Activated CD4-positive, alpha-beta memory T cell treated with anti-CD3 and anti-CD28 coated beads, Interleukin-2, amount 10 ng/mL, durations not matched to agents 7 days and 5 days (primary cell): ENCODE measurements around the gene FANCL. TPM values are rescaled to one million over a fixed set of nuclear protein-coding genes. Genes with fewer than 3 reads are reported as not detected.
"Not testable (repeated sequence)": the region's sequence is repeated elsewhere in the genome, so short reads cannot be mapped to it uniquely, and the experiment has no call there.

Source experiments
- CTCF ChIA-PET: fragments of 350-600 bp; sonication (Branson Sonifier 250); formaldehyde crosslinking; loops from one replicate; lab custom pipeline; 2021; ENCODE audit warnings: antibody characterized with exemption, inconsistent platforms; lab: Charles Lee
- POLR2A ChIA-PET: fragments of 350-600 bp; sonication (Branson Sonifier 250); formaldehyde crosslinking; loops from one replicate; lab custom pipeline; 2021; ENCODE audit warnings: antibody characterized with exemption; lab: Charles Lee
- DNase-seq: peaks from one replicate; pipeline ENCODE4 v3.0.0-alpha.2; 2020
- H3K27ac Mint-ChIP-seq: one replicate; pipeline ENCODE4 v1.8.0; 2021; ENCODE audit warnings: mild to moderate bottlenecking, mixed read lengths
- H3K27me3 Mint-ChIP-seq: one replicate; pipeline ENCODE4 v1.8.0; 2021; ENCODE audit warnings: mixed read lengths
- H3K36me3 Mint-ChIP-seq: one replicate; pipeline ENCODE4 v1.8.0; 2021; ENCODE audit warnings: low read depth, mixed read lengths
- H3K4me1 Mint-ChIP-seq: one replicate; pipeline ENCODE4 v1.8.0; 2021; ENCODE audit warnings: mixed read lengths
- H3K4me3 Mint-ChIP-seq: one replicate; pipeline ENCODE4 v1.8.0; 2021; ENCODE audit warnings: mild to moderate bottlenecking, mixed read lengths
- H3K9me3 Mint-ChIP-seq: one replicate; pipeline ENCODE4 v1.8.0; 2021; ENCODE audit warnings: mixed read lengths
- total RNA-seq, 2 experiments: library from RNA; stranded (reverse); gene quantifications; one replicate each; pipeline ENCODE4 v1.2.3, GENCODE V29; 2021

Gene FANCL
- total RNA-seq, 2 experiments from 2014 or later, result 15.5 to 19.7 TPM

GRCh38 chr2:58157754-58158153, 83.4 kb downstream of the FANCL start:
- ChIA-PET CTCF (interaction anchor here (1.0 kb wide), 1 partner anchor 9 kb away, joined by 3 read pairs; no protein-coding TSS in a partner anchor), POLR2A (interaction anchor here (0.6 kb wide), 1 partner anchor 32 kb away, joined by 3 read pairs; no protein-coding TSS in a partner anchor)
- H3K9me3 Mint-ChIP-seq, result no peaks in the 10 kb centered on the region
- no peak for DNase-seq
- no peak overlapping the region for H3K27ac Mint-ChIP-seq
- H3K4me3 Mint-ChIP-seq, result no peak overlapping the region
- no peaks in the 10 kb centered on the region for H3K4me1 Mint-ChIP-seq
- peaks cover 64% of the 10 kb centered on the region for H3K36me3 Mint-ChIP-seq
- H3K27me3 Mint-ChIP-seq, result no peaks in the 10 kb centered on the region

GRCh38 chr2:58156780-58157179, 84.3 kb downstream of the FANCL start:
- H3K4me3 Mint-ChIP-seq, result no peak overlapping the region
- POLR2A ChIA-PET, result no interaction called here
- H3K27me3 Mint-ChIP-seq, result no peaks in the 10 kb centered on the region
- H3K27ac Mint-ChIP-seq, result no peak overlapping the region
- CTCF ChIA-PET, result interaction anchor here (0.6 to 0.9 kb wide), 2 partner anchors 11 to 221 kb away, joined by 3 read pairs; no protein-coding TSS in a partner anchor
- no peak for DNase-seq
- H3K4me1 Mint-ChIP-seq, result no peaks in the 10 kb centered on the region
- no peaks in the 10 kb centered on the region for H3K9me3 Mint-ChIP-seq
- peaks cover 55% of the 10 kb centered on the region for H3K36me3 Mint-ChIP-seq

GRCh38 chr2:58155160-58155778, 85.9 kb downstream of the FANCL start:
- CTCF ChIA-PET, result interaction anchor here (0.6 to 1.2 kb wide), 2 partner anchors 50 to 246 kb away, joined by 3 to 4 read pairs; no protein-coding TSS in a partner anchor
- Mint-ChIP-seq H3K27ac (no peak overlapping the region), H3K4me3 (no peak overlapping the region), H3K27me3 (no peaks in the 10 kb centered on the region), H3K4me1 (peaks cover under 1% of the 10 kb centered on the region), H3K9me3 (no peaks in the 10 kb centered on the region), H3K36me3 (peaks cover 47% of the 10 kb centered on the region)
- no peak for DNase-seq
- POLR2A ChIA-PET, result interaction anchor here (1.1 kb wide), 1 partner anchor 103 kb away, joined by 3 read pairs; no protein-coding TSS in a partner anchor

GRCh38 chr2:58146707-58147106, 94.4 kb downstream of the FANCL start:
- Mint-ChIP-seq H3K27ac (no peak overlapping the region), H3K4me1 (peaks cover 9% of the 10 kb centered on the region), H3K36me3 (peaks cover 21% of the 10 kb centered on the region), H3K4me3 (no peak overlapping the region), H3K9me3 (no peaks in the 10 kb centered on the region), H3K27me3 (no peaks in the 10 kb centered on the region)
- ChIA-PET CTCF (no interaction called here), POLR2A (no interaction called here)
- DNase-seq, result no peak

DNA sequence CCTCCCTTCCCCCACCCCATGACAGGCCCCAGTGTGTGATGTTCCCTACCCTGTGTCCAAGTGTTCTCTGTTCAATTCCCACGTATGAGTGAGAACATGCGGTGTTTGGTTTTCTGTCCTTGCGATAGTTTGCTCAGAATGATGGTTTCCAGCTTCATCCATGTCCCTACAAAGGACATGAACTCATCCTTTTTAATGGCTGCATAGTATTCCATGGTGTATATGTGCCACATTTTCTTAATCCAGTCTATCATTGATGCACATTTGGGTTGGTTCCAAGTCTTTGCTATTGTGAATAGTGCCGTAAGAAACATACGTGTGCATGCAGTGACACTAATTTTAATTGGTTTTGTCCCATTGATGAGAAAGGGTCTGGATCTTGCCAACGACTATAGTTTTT, 95.4 kb downstream of the FANCL start:
- H3K4me1 Mint-ChIP-seq, H3K9me3 Mint-ChIP-seq, POLR2A ChIA-PET, H3K4me3 Mint-ChIP-seq, DNase-seq, H3K27ac Mint-ChIP-seq, H3K27me3 Mint-ChIP-seq: not testable (repeated sequence)
- peaks cover 21% of the 10 kb centered on the region for H3K36me3 Mint-ChIP-seq
- CTCF ChIA-PET, result interaction anchor here (0.9 kb wide), 1 partner anchor 14 kb away, joined by 4 read pairs; no protein-coding TSS in a partner anchor

GRCh38 chr2:58140508-58141072, 100.5 kb downstream of the FANCL start:
- Mint-ChIP-seq H3K36me3 (peaks cover 22% of the 10 kb centered on the region), H3K4me3 (no peak overlapping the region), H3K27ac (no peak overlapping the region), H3K4me1 (no peaks in the 10 kb centered on the region), H3K27me3 (no peaks in the 10 kb centered on the region), H3K9me3 (no peaks in the 10 kb centered on the region)
- ChIA-PET CTCF (no interaction called here), POLR2A (no interaction called here)
- no peak for DNase-seq

GRCh38 chr2:58138396-58139030, 102.6 kb downstream of the FANCL start:
- Mint-ChIP-seq H3K27ac (no peak overlapping the region), H3K27me3 (no peaks in the 10 kb centered on the region), H3K4me3 (no peak overlapping the region), H3K36me3 (peaks cover 9% of the 10 kb centered on the region), H3K4me1 (no peaks in the 10 kb centered on the region), H3K9me3 (no peaks in the 10 kb centered on the region)
- CTCF ChIA-PET, result no interaction called here
- no peak for DNase-seq
- POLR2A ChIA-PET, result no interaction called here

- Mint-ChIP-seq H3K9me3 (no peaks in the 10 kb centered on the region), H3K36me3 (peaks cover 9% of the 10 kb centered on the region), H3K4me1 (no peaks in the 10 kb centered on the region), H3K27me3 (no peaks in the 10 kb centered on the region), H3K27ac (no peak overlapping the region), H3K4me3 (no peak overlapping the region)
- no peak for DNase-seq
- CTCF ChIA-PET, result no interaction called here
- POLR2A ChIA-PET, result no interaction called here
Measured at GRCh38 chr2:58137856-58138255, 103.3 kb downstream of the FANCL start.

DNA sequence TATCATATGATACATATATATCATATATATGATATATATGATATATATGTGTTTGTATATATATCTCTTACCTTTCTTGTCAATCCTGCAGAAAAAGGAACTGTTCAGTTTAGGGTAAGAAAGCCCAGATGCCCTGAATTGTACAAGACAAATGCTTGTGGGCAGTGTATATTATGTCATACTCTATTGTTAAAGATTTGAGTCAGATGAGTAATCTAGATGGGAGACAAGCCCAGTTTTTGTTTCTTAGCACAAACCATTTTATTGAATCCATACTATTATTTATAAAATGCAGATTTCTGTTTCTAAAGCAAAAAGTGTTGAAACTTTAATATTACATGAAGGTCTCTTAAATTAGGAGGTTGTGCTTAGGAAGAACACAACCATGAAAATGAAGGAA, 103.9 kb downstream of the FANCL start:
- ChIA-PET CTCF (no interaction called here), POLR2A (no interaction called here)
- no peak for DNase-seq
- Mint-ChIP-seq H3K36me3 (peaks cover 11% of the 10 kb centered on the region), H3K4me3 (no peak overlapping the region), H3K4me1 (no peaks in the 10 kb centered on the region), H3K9me3 (no peaks in the 10 kb centered on the region), H3K27ac (no peak overlapping the region), H3K27me3 (no peaks in the 10 kb centered on the region)

DNA sequence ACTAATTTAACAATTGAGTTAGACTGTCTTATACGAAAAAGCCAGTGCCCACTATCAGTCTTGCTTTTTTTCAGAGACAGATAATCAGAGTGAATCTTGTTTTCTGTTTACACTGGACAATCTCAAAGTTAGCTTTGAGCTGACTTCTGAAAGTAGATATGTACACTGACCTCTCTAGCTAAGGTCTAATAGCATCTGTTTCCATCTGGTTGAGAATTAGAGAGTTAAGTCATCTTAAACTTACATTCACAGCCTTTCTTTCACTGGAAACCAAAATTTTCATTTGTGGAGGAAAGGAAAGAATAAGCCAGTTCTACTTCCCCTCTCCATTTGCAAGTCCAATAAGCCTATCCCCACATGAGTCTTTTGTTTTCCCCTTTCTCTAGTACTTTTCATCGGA, 105.3 kb downstream of the FANCL start:
- no peaks in the 10 kb centered on the region for H3K9me3 Mint-ChIP-seq
- H3K27ac Mint-ChIP-seq, result no peak overlapping the region
- H3K4me1 Mint-ChIP-seq, result no peaks in the 10 kb centered on the region
- POLR2A ChIA-PET, result no interaction called here
- CTCF ChIA-PET, result no interaction called here
- H3K36me3 Mint-ChIP-seq, result peaks cover 17% of the 10 kb centered on the region
- no peak for DNase-seq
- H3K27me3 Mint-ChIP-seq, result no peaks in the 10 kb centered on the region
- H3K4me3 Mint-ChIP-seq, result no peak overlapping the region

DNA sequence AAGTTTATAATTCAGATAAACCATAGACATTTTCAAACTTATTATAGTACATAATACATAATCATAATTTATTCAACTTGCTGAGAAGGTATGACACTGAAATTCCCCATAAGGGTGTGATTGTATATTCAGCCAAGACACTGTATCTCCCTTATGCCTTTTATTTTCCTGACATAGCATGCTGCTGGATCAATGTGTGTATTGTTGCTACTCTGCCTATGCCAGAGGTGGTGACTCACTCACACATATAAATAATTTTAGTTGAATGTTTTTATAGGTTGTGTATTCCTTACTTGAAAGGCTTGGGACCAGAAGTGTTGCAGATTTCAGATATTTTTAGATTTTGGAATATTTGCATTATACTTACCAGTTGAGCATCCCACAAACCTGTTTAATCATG, 107.7 kb downstream of the FANCL start:
- Mint-ChIP-seq H3K27ac (no peak overlapping the region), H3K27me3 (no peaks in the 10 kb centered on the region)
- POLR2A ChIA-PET, result no interaction called here

GRCh38 chr2:58131191-58132011, 109.7 kb downstream of the FANCL start:
- Mint-ChIP-seq H3K4me3 (no peak overlapping the region), H3K27ac (no peak overlapping the region), H3K4me1 (no peaks in the 10 kb centered on the region), H3K27me3 (no peaks in the 10 kb centered on the region), H3K36me3 (peaks cover 11% of the 10 kb centered on the region), H3K9me3 (no peaks in the 10 kb centered on the region)
- ChIA-PET POLR2A (no interaction called here), CTCF (interaction anchor here (1.1 kb wide), 1 partner anchor 14 kb away, joined by 4 read pairs; no protein-coding TSS in a partner anchor)
- DNase-seq, result no peak

More for the DNA sequence above, 107.7 kb downstream of the FANCL start:
- CTCF ChIA-PET, result no interaction called here
- H3K36me3 Mint-ChIP-seq, result peaks cover 13% of the 10 kb centered on the region
- no peak overlapping the region for H3K4me3 Mint-ChIP-seq
- no peak for DNase-seq
- H3K4me1 Mint-ChIP-seq, result no peaks in the 10 kb centered on the region
- no peaks in the 10 kb centered on the region for H3K9me3 Mint-ChIP-seq

GRCh38 chr2:58130238-58130637, 110.9 kb downstream of the FANCL start:
- Mint-ChIP-seq H3K27ac (no peak overlapping the region), H3K4me1 (no peaks in the 10 kb centered on the region), H3K27me3 (no peaks in the 10 kb centered on the region), H3K9me3 (no peaks in the 10 kb centered on the region), H3K36me3 (peaks cover 8% of the 10 kb centered on the region), H3K4me3 (no peak overlapping the region)
- ChIA-PET POLR2A (no interaction called here), CTCF (no interaction called here)
- DNase-seq, result no peak
